Stimulated activated CD4-positive, alpha-beta T cell treated with anti-CD3 and anti-CD28 coated beads, Interleukin-15, amount 100 ng/mL, for 1 hour (primary cell): Measurements from ENCODE around the gene ZNF283.
"Not testable (repeated sequence)": the region's sequence is repeated elsewhere in the genome, so short reads cannot be mapped to it uniquely, and the experiment has no call there.

ENCODE experiments used
- DNase-seq, 2 donors: peaks; one replicate each; pipeline ENCODE4 v3.0.0-alpha.2; 2020; ENCODE audit warnings: low read depth in 1 of 2, low spot score in 1 of 2

The ZNF283 gene

DNA sequence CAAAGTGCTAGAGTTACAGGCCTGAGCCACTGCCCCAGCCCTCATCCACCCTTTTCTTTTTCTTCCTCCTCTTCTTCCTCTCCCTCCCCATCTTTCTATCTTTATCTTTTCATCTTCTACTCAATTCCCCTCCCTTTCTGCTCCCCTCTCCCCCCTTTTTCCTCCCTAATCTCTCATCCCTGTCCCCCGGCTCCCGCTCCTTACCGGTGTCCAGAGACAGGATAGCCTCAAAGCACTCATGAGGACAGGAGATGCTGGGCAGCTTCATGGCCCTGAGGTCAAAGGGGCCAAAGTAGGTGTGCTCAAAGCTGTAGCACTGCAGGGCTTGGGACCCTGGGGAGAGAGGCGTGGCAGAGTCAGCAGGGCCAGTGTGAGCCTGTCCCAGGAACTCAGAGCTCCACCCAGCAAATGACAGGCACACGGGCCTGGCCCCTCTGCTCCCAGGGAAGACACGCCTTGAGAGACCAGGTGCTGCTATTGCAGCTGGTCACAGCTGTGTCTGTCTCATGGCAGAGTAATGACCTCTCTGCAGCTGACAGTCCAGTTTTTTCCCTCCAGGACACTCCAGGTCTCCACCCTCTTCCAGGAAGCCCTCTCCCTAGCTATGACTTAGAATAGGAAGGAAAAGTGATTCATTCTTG lies 27.5 kb upstream of the ZNF283 start:
- DNase-seq = no peak

DNA sequence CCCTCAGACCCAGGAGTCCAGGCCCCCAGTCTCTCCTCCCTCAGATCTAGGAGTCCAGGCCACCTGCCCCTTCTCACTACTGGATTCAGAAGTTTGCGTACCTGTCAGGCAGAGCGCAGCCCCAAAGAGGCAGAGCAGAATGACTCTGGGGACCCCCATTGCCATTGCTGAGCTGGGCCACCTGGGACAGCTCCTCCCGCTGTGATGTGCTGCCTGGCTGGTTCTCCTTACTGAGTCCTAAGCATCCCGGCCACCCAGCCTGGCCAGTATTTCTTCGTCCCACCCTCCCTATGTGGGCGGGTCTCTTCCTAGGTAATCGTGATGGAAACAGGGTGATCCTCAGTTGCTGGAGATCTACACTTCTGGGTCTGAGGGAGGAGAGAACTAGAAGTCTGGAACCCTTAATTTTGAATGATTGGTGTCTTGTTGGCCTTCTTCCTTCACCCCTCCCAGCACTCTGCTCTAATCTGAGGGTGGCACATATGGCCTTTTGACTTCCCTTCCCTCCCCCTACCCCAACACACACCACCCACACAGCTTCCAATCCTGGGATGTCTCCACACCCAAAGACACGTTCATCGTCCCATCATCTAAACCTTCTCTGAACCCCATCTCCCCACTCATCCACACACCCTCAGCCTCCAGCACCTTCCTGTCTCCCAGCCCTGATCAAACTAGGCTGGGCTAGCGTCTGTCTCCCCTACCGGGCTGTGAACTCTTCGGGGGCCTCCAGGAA lies 24.7 kb upstream of the ZNF283 start, which contains the start of gene LYPD5:
Gene LYPD5, minus strand, starts transcription at position 232 of the 736 bp plus-strand sequence. Its CDS starts 67 bp downstream, at position 165.
- no peak for DNase-seq

DNA sequence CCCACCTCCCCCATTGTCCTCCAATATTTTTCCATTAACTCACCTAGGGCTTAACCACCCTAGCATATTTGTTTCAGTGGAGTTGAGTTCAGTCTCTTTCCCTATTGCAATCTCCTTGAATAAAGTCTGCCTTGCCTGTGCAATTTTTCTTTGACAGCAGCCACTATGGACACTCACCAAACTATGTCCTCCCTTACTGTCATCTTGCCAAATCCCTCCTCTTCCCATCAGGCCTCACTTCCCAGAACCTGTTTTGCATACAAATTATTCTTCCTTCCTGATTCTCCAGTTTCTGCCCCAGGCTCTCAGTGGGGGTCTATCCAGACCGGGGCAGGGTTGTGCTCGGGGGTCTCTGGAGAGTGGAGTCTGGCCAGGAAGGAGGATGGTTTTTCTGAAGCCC lies 22.7 kb upstream of the ZNF283 start:
- DNase-seq = no peak

GRCh38 chr19:43806401-43806800 lies 20.7 kb upstream of the ZNF283 start:
- not testable (repeated sequence) for DNase-seq

DNA sequence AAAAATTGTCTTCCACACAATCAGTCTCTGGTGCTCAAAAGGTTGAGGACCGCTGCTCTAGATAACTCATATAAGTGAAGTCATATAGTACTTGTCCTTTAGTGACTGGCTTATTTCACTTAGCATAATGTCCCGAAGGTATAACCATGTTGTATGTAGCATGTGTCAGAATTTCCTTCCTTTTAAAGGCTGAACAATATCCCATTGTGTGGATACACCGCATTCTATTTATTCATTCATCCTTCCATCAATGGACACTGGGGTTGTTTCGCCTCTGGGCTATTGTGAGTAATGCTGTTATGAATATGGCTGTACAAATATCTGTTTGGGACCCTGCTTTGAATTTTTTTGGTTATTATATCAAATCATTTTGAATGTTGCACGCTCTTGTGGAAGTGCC lies 20.3 kb upstream of the ZNF283 start:
- DNase-seq = no peak

GRCh38 chr19:43807651-43808050 lies 19.5 kb upstream of the ZNF283 start:
- no peak for DNase-seq

DNA sequence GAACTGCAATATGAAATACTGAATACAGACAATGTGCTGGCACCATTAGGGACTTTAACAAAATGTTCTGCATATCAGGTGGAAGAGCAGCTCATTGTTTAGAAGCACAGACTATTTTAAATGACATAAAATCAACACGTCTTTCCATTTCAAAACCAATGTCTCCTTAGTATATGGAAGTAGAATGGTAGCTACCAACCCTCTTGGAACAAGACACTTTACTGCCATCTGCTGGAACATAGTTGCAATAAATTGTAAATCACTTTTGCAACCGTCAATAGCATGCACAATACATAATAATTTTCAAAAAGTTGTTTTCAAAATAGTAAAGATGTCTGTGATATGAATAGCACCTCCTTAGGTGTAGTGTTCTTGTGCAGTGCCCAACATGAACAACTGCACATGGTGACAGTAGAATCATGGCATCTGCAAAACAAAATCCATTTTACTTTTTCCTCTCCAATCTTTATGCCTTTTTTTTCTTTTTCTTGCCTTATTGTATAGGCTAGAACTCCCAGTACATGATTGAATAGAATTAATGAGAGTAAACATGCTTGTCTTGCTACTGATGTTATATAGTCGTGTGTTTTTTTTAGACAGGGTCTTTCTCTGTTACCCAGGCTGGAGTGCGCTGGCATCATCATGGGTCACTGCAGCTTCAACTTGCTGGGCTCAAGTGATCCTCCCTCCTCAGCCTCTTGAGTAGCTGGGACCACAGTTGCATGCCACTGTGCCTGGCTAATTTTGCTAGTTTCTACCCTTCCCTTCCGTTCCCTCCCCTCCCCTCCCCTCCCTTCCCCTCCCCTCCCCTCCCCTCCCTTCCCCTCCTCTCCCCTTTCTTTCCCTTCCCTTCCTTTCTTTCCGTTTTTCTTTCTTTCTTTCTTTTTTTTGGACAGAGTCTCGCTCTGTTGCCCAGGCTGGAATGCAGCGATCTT lies 17.1 kb upstream of the ZNF283 start:
- no peak for DNase-seq

DNA sequence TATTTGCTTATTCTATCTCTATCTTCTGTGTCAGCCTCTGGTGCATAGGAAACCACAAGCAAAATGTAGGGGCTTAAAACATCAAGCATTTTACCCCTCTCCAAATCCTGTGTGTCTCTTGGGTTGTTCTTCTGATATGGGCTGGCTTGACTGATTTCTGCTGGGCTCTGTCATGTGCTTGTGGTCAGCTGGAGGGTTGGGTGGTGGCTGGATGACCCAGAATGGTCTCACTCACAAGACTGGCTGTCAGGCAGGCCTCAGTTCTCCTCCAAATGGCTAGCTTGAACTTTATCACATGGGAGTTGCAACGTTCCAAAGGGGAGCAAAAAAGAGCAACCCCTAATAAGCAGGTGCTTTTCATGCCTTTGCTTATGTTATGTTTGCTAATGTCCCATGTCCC lies 15.3 kb upstream of the ZNF283 start:
- DNase-seq = no peak

- DNase-seq = no peak
These were observed 14.9 kb upstream of the ZNF283 start for GRCh38 chr19:43812259-43812658.

- DNase-seq = no peak
These were observed 14.4 kb upstream of the ZNF283 start for GRCh38 chr19:43812688-43813087.

DNA sequence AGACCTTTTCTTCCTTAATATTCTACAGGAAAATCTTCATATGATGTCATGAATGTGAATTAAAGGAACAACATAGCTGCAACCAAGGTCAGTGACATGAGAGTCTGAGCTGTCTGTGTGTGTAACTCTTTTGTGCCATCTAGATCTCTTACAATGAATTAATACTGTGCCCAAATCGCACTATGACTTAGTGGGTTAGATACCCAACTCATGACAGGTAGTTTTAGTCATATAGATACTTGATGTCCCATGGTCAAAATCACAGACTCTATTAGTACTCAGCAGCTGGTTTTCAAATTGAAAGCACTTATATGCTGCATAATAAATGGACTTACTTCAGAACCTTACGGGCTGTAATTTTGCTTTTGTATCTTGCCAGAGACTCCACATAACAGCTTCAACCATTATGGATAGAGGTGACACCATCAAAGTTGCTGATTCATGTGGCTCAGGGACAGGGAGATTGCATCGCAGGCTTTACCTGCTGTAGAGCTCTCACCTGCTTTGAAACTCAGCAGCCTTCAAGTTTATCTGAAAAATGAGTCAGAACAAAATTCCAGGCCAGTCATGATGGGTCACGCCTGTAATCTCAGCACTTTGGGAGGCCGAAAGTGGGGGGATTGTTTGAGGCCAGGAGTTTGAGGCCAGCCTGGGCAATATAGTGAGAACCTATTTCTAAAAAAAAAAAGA lies 12.3 kb upstream of the ZNF283 start:
- DNase-seq = no peak

GRCh38 chr19:43817454-43817853 lies 9.7 kb upstream of the ZNF283 start:
- not testable (repeated sequence) for DNase-seq

DNA sequence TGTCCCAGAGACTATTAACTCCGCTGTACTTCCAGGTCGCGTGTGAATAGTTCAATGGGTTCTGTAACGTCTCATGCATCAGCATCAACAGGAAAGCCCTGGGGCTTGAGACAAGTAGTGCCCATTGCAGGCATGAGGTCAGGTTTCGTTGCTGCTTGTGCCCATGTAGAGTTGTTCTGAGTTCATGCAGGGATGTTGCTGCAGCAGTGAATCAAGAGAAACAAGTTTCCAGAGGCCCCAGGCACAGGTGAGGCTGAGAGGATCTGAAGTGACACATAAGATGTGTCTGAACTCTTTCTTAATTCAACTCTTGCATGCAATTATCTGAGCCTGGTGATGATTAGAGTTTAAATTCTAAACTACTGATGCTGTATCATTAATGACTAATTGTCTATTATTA lies 8.6 kb upstream of the ZNF283 start:
- DNase-seq = no peak

DNA sequence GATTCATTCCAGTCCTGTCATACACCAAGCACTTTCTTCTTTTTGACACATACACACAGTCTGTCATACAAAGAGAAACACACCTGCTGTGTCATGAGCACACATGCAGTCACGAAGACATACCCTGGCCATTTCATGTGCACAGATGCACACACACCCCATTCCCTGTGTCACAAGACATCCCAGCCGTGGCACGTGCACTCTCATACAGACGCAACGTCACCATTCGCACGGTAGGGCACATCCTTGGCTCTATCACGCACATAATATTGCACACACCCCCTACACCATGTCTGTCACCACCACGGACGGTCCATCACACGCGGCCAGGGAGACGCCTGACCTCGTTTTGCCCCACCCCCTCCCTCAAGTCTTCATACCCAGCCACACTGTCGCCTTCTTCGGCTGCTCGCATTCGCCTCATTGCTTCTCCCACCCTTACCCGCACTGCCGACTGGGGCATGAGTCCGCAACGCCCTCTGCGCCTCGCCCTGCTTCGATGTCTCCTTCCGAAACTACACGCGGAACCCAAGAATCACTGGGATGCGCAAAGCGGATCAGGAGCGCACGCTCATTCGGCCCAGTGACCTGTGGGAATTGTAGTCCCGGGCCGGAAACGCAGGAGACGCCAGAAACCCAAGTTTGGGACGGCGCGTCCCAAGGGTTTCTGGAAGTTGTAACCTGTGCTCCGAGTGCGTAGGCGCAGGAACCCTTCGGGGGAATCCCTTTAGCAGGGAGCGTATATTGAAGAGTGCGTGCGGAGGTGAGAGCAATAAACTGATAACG lies 6.8 kb upstream of the ZNF283 start:
- DNase-seq = peak in 1 of 2 donors; percentile 16

DNA sequence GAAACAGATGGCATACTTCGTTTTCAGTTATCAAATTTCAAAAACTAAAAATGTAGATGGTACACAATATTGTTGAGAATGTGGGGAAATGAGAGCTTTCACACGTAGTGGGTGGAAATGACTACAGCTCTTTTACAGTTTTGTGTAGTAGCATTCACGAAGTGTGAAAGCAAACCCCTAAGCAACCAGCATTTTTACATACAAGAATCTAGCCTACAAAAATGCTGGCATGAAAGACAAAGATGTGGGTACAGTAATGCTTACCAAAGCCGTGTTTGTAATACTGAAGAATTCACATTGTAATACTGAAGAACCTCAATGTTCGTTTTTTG lies 6.3 kb upstream of the ZNF283 start:
- DNase-seq = no peak

DNA sequence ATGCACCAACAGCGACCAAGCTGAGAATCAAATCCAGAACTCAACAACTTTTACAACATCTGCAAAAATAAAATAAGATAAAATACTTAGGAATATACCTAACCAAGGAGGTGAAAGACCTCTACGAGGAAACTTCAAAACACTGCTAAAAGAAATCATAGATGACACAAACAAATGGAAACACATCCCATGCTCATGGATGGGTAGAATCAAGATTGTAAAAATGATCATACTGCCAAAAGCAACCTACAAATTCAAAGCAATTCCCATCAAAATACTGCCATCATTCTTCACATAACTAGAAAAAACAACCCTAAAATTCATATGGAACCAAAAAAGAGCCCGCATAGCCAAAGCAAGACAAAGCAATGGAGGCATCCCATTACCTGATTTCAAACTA lies 3.3 kb upstream of the ZNF283 start:
- DNase-seq = not testable (repeated sequence)

DNA sequence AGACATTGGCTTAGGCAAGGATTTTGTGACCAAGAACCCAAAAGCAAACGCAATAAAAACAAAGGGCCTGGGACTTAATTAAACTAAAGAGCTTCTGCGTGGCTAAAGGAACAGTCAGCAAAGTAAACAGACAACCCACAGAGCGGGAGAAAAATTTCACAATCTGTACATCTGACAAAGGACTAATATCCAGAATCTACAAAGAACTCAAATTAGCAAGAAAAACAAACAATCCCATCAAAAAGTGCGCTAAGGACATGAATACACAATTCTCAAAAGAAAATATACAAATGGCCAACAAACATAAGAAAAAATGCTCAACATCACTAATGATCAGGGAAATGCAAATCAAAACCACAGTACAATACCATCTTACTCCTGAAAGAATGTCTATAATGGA lies 2.5 kb upstream of the ZNF283 start:
- DNase-seq = not testable (repeated sequence)

GRCh38 chr19:43839139-43839538 lies 12.0 kb downstream of the ZNF283 start:
- DNase-seq = no peak

- DNase-seq = no peak
These were observed 14.9 kb downstream of the ZNF283 start for GRCh38 chr19:43842007-43842406.

DNA sequence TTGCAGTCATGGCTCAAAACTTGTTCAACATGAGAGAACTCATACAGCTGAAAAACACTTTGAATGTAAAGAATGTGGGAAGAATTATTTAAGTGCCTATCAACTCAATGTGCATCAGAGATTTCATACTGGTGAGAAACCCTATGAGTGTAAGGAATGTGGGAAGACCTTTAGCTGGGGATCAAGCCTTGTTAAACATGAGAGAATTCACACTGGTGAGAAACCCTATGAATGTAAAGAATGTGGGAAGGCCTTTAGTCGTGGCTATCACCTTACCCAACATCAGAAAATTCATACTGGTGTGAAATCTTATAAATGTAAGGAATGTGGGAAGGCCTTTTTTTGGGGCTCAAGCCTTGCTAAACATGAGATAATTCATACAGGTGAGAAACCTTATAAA lies 20.1 kb downstream of the ZNF283 start:
- no peak for DNase-seq
